Endothelial cell of umbilical vein (primary cell): ENCODE data around the gene FAM76B.

Experiments used
- CTCF ChIP-seq, 2 donors: IDR thresholded peaks; 1 replicate in 1 of 2; 2 replicates in 1 of 2; pipeline ENCODE4 v1.5.1; 2011; ENCODE audit warnings: low read length in 2 of 2, mild to moderate bottlenecking in 2 of 2, moderate library complexity in 2 of 2, control low read depth in 1 of 2, inconsistent platforms in 1 of 2, low read depth in 1 of 2; ENCODE audit not compliant: insufficient read depth in 1 of 2; ENCODE audit errors: extremely low read depth in 1 of 2
- EZH2 ChIP-seq: IDR thresholded peaks from 2 replicates; pipeline ENCODE4 v1.6.1; 2012; ENCODE audit warnings: borderline replicate concordance, low read depth, mild to moderate bottlenecking, moderate library complexity, low read length, inconsistent platforms; ENCODE audit not compliant: severe bottlenecking
- MYC ChIP-seq: IDR thresholded peaks from one replicate; pipeline ENCODE4 v1.6.1; 2011; ENCODE audit warnings: mild to moderate bottlenecking, low read depth, low read length
- POLR2A ChIP-seq: IDR thresholded peaks from 2 replicates; pipeline ENCODE4 v1.6.1; 2012; ENCODE audit warnings: low read depth, mild to moderate bottlenecking, control low read depth, low read length
- POLR2AphosphoS5 ChIP-seq: IDR thresholded peaks from 2 replicates; pipeline ENCODE4 v1.6.1; 2012; ENCODE audit warnings: low read depth, mild to moderate bottlenecking, control low read depth, low read length, moderate library complexity; ENCODE audit not compliant: insufficient read depth

DNA sequence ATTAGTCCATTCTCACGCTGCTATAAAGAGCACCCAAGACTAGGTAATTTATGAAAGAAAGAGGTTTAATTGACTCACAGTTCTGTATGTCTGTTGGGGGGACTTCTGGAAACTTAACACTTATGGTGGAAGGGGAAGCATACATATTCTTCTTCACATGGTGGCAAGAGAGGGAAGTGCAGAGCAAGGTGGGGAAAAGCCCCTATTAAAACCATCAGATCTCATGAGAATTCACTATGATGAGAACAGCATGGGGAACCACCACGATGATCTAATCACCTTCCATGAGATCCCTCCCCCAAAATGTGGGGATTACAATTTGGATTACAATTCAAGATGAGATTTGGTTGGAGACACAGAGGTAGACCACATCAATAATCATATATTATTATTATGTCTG is 26.5 kb upstream of the FAM76B start:
- no peak for TF ChIP-seq CTCF (IDR thresholded peaks at IDR 0.05; ENCODE audit: extremely low read depth in 1 of 2, insufficient read depth in 1 of 2, low read depth in 1 of 2, low read length in 2 of 2)
- TF ChIP-seq POLR2AphosphoS5: no peak
- no peak for TF ChIP-seq EZH2
- TF ChIP-seq POLR2A: no peak
- no peak for TF ChIP-seq MYC
